ENCODE results near the gene SPAG9. TPM values are rescaled to one million over a fixed set of nuclear protein-coding genes. Genes with fewer than 3 reads are reported as not detected.

The SPAG9 gene
- polyA plus RNA-seq, 1 donor from 2014 or later: 201 TPM

GRCh38 chr17:50920891-50921586, 199.6 kb downstream of the SPAG9 start:
- H3K9ac ChIP-seq (ENCODE audit: low read length): no peak overlapping the region
- no peaks in the 10 kb centered on the region for H3K9me2 ChIP-seq (ENCODE audit: insufficient read depth, low read length)
- no peak overlapping the region for H3K4me3 ChIP-seq (ENCODE audit: low read length)
- TF ChIP-seq CTCF (IDR thresholded peaks at IDR 0.05; ENCODE audit: poor library complexity, severe bottlenecking): no peak
- TF ChIP-seq REST (IDR thresholded peaks at IDR 0.05; ENCODE audit: borderline replicate concordance): no peak
- no peak for TF ChIP-seq SMC3 (conservative IDR thresholded peaks at IDR 0.05; ENCODE audit: poor library complexity)
- no peak for TF ChIP-seq MXI1 (conservative IDR thresholded peaks at IDR 0.05; ENCODE audit: poor library complexity, severe bottlenecking)
- TF ChIP-seq EP300 (conservative IDR thresholded peaks at IDR 0.05; ENCODE audit: poor library complexity, severe bottlenecking): no peak
- TF ChIP-seq RAD21 (conservative IDR thresholded peaks at IDR 0.05): no peak
- TF ChIP-seq EZH2 (IDR thresholded peaks at IDR 0.05; ENCODE audit: borderline replicate concordance, insufficient read depth, low read length, poor library complexity, severe bottlenecking): no peak
- no peak for TF ChIP-seq TAF1 (IDR thresholded peaks at IDR 0.05; ENCODE audit: low read depth)
- no peak for TF ChIP-seq POLR2AphosphoS5 (IDR thresholded peaks at IDR 0.05)
- H2AFZ ChIP-seq (ENCODE audit: low read depth, low read length): no peak overlapping the region
- no peaks in the 10 kb centered on the region for H3K36me3 ChIP-seq (ENCODE audit: insufficient read depth, low read length)
- no peaks in the 10 kb centered on the region for H3K27me3 ChIP-seq (ENCODE audit: insufficient read depth, low read depth, low read length)
- no peaks in the 10 kb centered on the region for H3K79me2 ChIP-seq (replicated peaks; ENCODE audit: insufficient read depth, low read length)
- H3K9me3 ChIP-seq (ENCODE audit: low read length): no peaks in the 10 kb centered on the region
- H4K20me1 ChIP-seq (ENCODE audit: insufficient read depth): no peaks in the 10 kb centered on the region
- no peaks in the 10 kb centered on the region for H3F3A ChIP-seq (ENCODE audit: insufficient read depth, low read length, poor library complexity, severe bottlenecking)
- no peak overlapping the region for H3K27ac ChIP-seq (ENCODE audit: low read length)
- H3K4me2 ChIP-seq (ENCODE audit: low read length): no peak overlapping the region

- no peaks in the 10 kb centered on the region for H3F3A ChIP-seq (ENCODE audit: insufficient read depth, low read length, poor library complexity, severe bottlenecking)
- no peaks in the 10 kb centered on the region for H3K36me3 ChIP-seq (ENCODE audit: insufficient read depth, low read length)
- peak overlapping the region; percentile 42 for H3K4me3 ChIP-seq (ENCODE audit: low read length)
- H3K9ac ChIP-seq (ENCODE audit: low read length): peak overlapping the region; percentile 80
- TF ChIP-seq CTCF (IDR thresholded peaks at IDR 0.05; ENCODE audit: poor library complexity, severe bottlenecking) (no peak), SMC3 (conservative IDR thresholded peaks at IDR 0.05; ENCODE audit: poor library complexity) (peak; percentile 3), EP300 (conservative IDR thresholded peaks at IDR 0.05; ENCODE audit: poor library complexity, severe bottlenecking) (peak; percentile 8)
- H3K9me3 ChIP-seq (ENCODE audit: low read length): no peaks in the 10 kb centered on the region
- no peaks in the 10 kb centered on the region for H3K9me2 ChIP-seq (ENCODE audit: insufficient read depth, low read length)
- no peaks in the 10 kb centered on the region for H4K20me1 ChIP-seq (ENCODE audit: insufficient read depth)
- H3K27me3 ChIP-seq (ENCODE audit: insufficient read depth, low read depth, low read length): no peaks in the 10 kb centered on the region
- H3K4me2 ChIP-seq (ENCODE audit: low read length): peak overlapping the region; percentile 76
- H2AFZ ChIP-seq (ENCODE audit: low read depth, low read length): peak overlapping the region; percentile 92
- H3K79me2 ChIP-seq (replicated peaks; ENCODE audit: insufficient read depth, low read length): no peaks in the 10 kb centered on the region
- H3K27ac ChIP-seq (ENCODE audit: low read length): peak overlapping the region; percentile 96
Observed at GRCh38 chr17:50920041-50920410, 200.6 kb downstream of the SPAG9 start.

All from neural cell (in vitro differentiated cells).